NCI-H2171 treated with DMSO at 0.1 percent for 48 hours (cell line): ENCODE measurements around the gene CHTF8.
A peak's percentile ranks its signal among the peaks of the same experiment; 100 is the strongest.
"Not testable (repeated sequence)": the region's sequence is repeated elsewhere in the genome, so short reads cannot be mapped to it uniquely, and the experiment has no call there.

Experiments used
- DNase-seq: peaks from one replicate; lab custom pipeline; 2025; lab: John Stamatoyannopoulos, UW

CHTF8 gene

GRCh38 chr16:69132424-69133252 lies at the start of gene CHTF8, which contains the start of gene UTP4:
CHTF8 (minus strand) TSS chr16:69132588; CDS start chr16:69121458, 11,130 bp downstream.
UTP4 (plus strand) TSS chr16:69132649; CDS start chr16:69133460, 811 bp downstream.
- peak; percentile 86 for DNase-seq

GRCh38 chr16:69180011-69180338 lies 47.6 kb upstream of the CHTF8 start:
- DNase-seq: no peak

- peak; percentile 43 for DNase-seq
Measured at GRCh38 chr16:69179328-69180010, 47.1 kb upstream of the CHTF8 start.

- no peak for DNase-seq
Measured at GRCh38 chr16:69176033-69176800, 43.8 kb upstream of the CHTF8 start.

- no peak for DNase-seq
Measured at GRCh38 chr16:69171325-69172084, 39.1 kb upstream of the CHTF8 start.

GRCh38 chr16:69169607-69170352 lies 37.4 kb upstream of the CHTF8 start:
- DNase-seq: no peak

- DNase-seq: no peak
Measured at GRCh38 chr16:69169051-69169450, 36.7 kb upstream of the CHTF8 start.

GRCh38 chr16:69166946-69167930 lies 34.9 kb upstream of the CHTF8 start:
- DNase-seq: no peak

GRCh38 chr16:69166221-69166833 lies 33.9 kb upstream of the CHTF8 start:
- DNase-seq: peak; percentile 47

GRCh38 chr16:69165584-69165983 lies 33.2 kb upstream of the CHTF8 start:
- no peak for DNase-seq

- no peak for DNase-seq
Measured at GRCh38 chr16:69160192-69160591, 27.8 kb upstream of the CHTF8 start.

- no peak for DNase-seq
Measured at GRCh38 chr16:69157196-69157595, 24.8 kb upstream of the CHTF8 start.

- peak; percentile 72 for DNase-seq
Measured at GRCh38 chr16:69150146-69150865, 17.9 kb upstream of the CHTF8 start.

GRCh38 chr16:69149621-69150020 lies 17.2 kb upstream of the CHTF8 start:
- not testable (repeated sequence) for DNase-seq

- DNase-seq: peak; percentile 69
Measured at GRCh38 chr16:69145658-69146057, 13.3 kb upstream of the CHTF8 start.

- no peak for DNase-seq
Measured at GRCh38 chr16:69143116-69143515, 10.7 kb upstream of the CHTF8 start.

GRCh38 chr16:69141936-69142335 lies 9.5 kb upstream of the CHTF8 start:
- DNase-seq: no peak

- no peak for DNase-seq
Measured at GRCh38 chr16:69141014-69141413, 8.6 kb upstream of the CHTF8 start.

GRCh38 chr16:69139464-69139863 lies 7.1 kb upstream of the CHTF8 start:
- not testable (repeated sequence) for DNase-seq
